MG63 (cell line): ENCODE measurements around the gene ROR2. TPM values are rescaled to one million over a fixed set of nuclear protein-coding genes. Genes with fewer than 3 reads are reported as not detected.
A peak's percentile ranks its signal among the peaks of the same experiment; 100 is the strongest.
"Not testable (repeated sequence)": the region's sequence is repeated elsewhere in the genome, so short reads cannot be mapped to it uniquely, and the experiment has no call there.

Experiments used
- DNase-seq: peaks from one replicate; pipeline ENCODE4 v3.0.0-alpha.2; 2020
- H3K27me3 ChIP-seq: fragments of 250-450 bp; sonication (Bioruptor Pico); 2 replicates; pipeline ENCODE4 v1.5.1; 2020; ENCODE audit warnings: mild to moderate bottlenecking, moderate library complexity
- H3K36me3 ChIP-seq: fragments of 250-450 bp; sonication (Bioruptor Pico); 2 replicates; pipeline ENCODE4 v1.5.1; 2020; ENCODE audit warnings: mild to moderate bottlenecking, moderate library complexity
- H3K4me3 ChIP-seq: fragments of 250-450 bp; sonication (Bioruptor Pico); 2 replicates; pipeline ENCODE4 v1.5.1; 2020; ENCODE audit warnings: mild to moderate bottlenecking, moderate library complexity
- H3K9me3 ChIP-seq: fragments of 250-450 bp; sonication (Bioruptor Pico); 2 replicates; pipeline ENCODE4 v1.5.1; 2020; ENCODE audit warnings: mild to moderate bottlenecking, moderate library complexity
- total RNA-seq: library from RNA; depleted of rRNA; stranded (reverse); fragments of >200 nt; shearing (Covaris generic); gene quantifications from 2 replicates; pipeline ENCODE4 v1.2.3, GENCODE V29; 2014; ENCODE audit warnings: low replicate concordance; rRNA removed

The ROR2 gene
- total RNA-seq, 1 experiment from 2014 or later: 0.20 TPM

DNA sequence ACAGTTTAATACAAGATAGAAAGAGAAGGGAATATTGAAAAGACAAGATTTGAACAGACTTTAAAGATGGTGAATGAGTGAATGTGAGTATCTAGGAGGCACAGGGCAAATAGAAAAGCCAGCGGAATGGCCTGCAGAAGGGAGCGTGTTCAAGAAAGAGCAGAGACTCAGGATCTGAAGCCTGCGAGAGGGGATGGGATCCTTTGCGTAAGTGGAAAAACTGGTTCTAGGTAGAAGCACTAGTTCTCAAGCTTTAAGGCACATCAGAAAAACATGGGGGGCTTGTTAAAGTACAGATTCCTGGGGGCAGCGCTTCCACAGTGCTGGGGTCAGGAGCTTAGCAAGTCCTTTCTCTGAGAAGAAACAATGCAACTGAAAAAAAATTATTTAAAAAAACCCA lies 431.6 kb downstream of the ROR2 start:
- H3K9me3 ChIP-seq: no peaks in the 10 kb centered on the region
- no peaks in the 10 kb centered on the region for H3K36me3 ChIP-seq
- H3K4me3 ChIP-seq: no peak overlapping the region
- DNase-seq: no peak
- H3K27me3 ChIP-seq: no peaks in the 10 kb centered on the region

DNA sequence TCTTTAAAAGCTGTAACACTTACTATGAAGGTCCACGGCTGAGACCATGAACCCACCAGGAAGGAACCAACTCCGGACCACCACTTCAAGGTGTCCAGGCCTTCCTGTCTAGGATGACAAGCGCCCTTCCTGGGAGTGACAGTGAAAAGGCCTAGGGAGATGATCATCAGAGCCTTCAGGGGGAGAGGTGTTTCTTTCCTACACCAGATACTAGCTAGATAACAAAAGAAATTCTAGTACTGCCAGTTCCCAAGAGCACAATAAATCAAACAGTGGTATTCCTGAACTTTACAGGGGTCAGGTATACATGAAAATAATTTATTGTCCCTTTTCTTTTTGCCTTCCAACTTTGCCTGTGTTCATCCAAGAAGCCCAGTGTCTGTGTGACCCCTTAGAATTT lies 432.2 kb downstream of the ROR2 start:
- no peak for DNase-seq
- Histone ChIP-seq H3K4me3 (no peak overlapping the region), H3K36me3 (no peaks in the 10 kb centered on the region), H3K9me3 (no peaks in the 10 kb centered on the region), H3K27me3 (no peaks in the 10 kb centered on the region)

DNA sequence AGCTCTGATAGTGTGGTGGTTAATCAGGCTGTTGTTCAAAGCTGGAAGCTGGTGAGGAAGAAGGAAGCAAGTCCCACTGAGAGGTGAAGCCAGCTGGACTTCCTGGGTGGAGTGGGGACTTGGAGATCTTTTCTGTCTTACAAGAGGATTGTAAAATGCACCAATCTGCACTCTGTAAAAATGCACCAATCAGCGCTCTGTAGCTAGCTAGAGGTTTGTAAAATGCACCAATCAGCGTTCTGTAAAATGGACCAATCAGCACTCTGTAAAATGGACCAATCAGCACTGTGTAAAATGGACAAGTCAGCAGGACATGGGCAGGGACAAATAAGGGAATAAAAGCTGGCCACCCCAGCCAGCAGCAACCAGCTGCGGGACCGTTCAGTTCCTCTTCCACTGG lies 432.7 kb downstream of the ROR2 start:
- H3K36me3 ChIP-seq, H3K9me3 ChIP-seq, H3K4me3 ChIP-seq, H3K27me3 ChIP-seq, DNase-seq: not testable (repeated sequence)

DNA sequence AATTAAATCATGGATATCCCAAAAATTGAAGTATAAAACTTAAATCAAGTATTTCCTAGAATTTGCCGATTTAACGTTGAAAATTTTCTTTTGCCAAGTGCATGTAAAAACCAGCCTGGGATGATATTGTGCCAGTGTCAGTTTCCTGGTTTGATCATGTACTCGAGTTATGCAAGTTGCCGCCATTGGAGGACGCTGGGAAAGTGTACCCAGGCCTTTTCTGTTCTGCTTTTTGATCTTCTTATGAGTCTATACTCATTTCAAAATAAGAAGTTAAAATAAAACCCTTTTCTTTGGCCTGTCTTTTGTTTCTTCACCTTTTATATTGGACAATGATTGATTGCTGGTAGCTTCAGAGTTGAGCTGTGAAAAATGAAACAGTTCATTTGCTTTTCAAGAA lies 433.3 kb downstream of the ROR2 start:
- H3K9me3 ChIP-seq: peaks cover 3% of the 10 kb centered on the region
- DNase-seq: no peak
- H3K4me3 ChIP-seq: no peak overlapping the region
- no peaks in the 10 kb centered on the region for H3K27me3 ChIP-seq
- H3K36me3 ChIP-seq: no peaks in the 10 kb centered on the region

DNA sequence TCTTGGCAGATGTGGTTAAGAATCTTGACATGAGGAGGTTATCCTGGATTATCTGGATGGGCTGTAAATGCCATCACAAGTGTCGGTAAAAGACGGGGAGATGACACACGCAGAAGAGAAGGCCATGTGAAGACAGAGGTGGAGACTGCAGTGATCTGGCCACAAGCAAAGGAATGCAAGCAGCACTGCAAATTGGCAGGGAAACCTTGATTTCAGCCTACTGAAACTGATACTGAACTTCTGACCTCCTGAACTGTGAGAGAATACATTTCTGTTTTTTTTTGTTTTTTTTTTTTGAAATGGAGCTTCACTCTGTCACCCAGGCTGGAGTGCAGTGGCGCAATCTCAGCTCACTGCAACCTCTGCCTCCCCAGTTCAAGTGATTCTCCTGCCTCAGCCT lies 433.9 kb downstream of the ROR2 start:
- H3K4me3 ChIP-seq: no peak overlapping the region
- H3K9me3 ChIP-seq: peaks cover 3% of the 10 kb centered on the region
- DNase-seq: no peak
- H3K27me3 ChIP-seq: no peaks in the 10 kb centered on the region
- no peaks in the 10 kb centered on the region for H3K36me3 ChIP-seq

DNA sequence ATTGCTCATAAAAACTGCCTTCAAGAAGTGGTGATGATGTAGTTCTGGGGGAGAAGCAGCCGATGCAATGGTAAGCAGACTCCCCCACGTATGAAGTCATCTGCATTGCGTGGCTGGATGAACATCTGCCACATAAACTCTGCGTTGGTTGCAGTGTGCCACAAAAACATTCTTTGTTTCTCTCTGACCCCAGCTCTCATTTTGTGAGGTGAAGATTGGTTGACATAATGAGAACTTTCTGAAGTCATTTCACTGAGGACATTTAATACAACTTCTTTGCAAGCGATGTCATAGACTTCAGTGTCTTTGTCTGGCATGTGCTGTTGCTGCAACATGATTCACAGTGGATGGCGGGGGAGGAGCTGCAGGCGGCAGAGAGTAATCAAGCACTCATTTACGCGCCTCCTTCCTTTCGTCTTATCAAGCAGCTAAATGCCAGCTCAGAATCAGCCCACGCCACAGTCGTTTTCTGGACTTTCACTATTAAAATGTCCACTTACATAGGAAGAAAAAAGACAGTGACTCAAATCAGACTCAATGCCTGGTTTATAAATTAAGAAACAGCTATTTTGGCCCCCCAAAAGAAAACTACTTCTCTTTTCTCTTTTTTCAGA lies 434.8 kb downstream of the ROR2 start:
- peak; percentile 58 for DNase-seq
- Histone ChIP-seq H3K27me3 (no peaks in the 10 kb centered on the region), H3K9me3 (peaks cover 3% of the 10 kb centered on the region), H3K36me3 (no peaks in the 10 kb centered on the region), H3K4me3 (no peak overlapping the region)

Other genes with a start within 250 kb of the ROR2 start
- 35.3 and 42.1 TPM in 2 replicates for gene SPTLC1, start 165.2 kb upstream of the ROR2 start, total RNA-seq